ENCODE measurements around the gene PLD2. TPM values are rescaled to one million over a fixed set of nuclear protein-coding genes. Genes with fewer than 3 reads are reported as not detected.

Gene PLD2
- total RNA-seq (2014; rRNA removed; shearing (Covaris generic)), result 12.8 and 13.1 TPM in 2 replicates
- 7.9 and 8.3 TPM in 2 replicates for polyA plus RNA-seq (2015; cell fraction: cytosol; rRNA removed)
- 30.4 and 44.3 TPM in 2 replicates for polyA plus RNA-seq (2015; cell fraction: nucleus; rRNA removed)

GRCh38 chr17:4806777-4807604 is at the start of gene PLD2:
Gene PLD2 (plus strand): TSS chr17:4807152. CDS start chr17:4807773, 621 bp downstream.
- peak; percentile 32 for DNase-seq (ENCODE audit: low read depth)

GRCh38 chr17:4759776-4760236 is 47.1 kb upstream of the PLD2 start:
- DNase-seq (ENCODE audit: low read depth), result no peak

- DNase-seq (ENCODE audit: low read depth), result no peak
Observed at GRCh38 chr17:4764595-4764994, 42.4 kb upstream of the PLD2 start.

- DNase-seq (ENCODE audit: low read depth), result no peak
Observed at GRCh38 chr17:4766201-4766600, 40.8 kb upstream of the PLD2 start.

- no peak for DNase-seq (ENCODE audit: low read depth)
Observed at GRCh38 chr17:4766723-4767122, 40.2 kb upstream of the PLD2 start.

GRCh38 chr17:4768298-4768697 is 38.7 kb upstream of the PLD2 start:
- DNase-seq (ENCODE audit: low read depth), result no peak

GRCh38 chr17:4769628-4770027 is 37.3 kb upstream of the PLD2 start:
- no peak for DNase-seq (ENCODE audit: low read depth)

GRCh38 chr17:4771519-4772234 is 35.3 kb upstream of the PLD2 start, which contains the start of gene TM4SF5:
Gene TM4SF5 (plus strand): TSS chr17:4771886. CDS start chr17:4771923, 37 bp downstream.
- DNase-seq (ENCODE audit: low read depth), result no peak

GRCh38 chr17:4772235-4772613 is 34.7 kb upstream of the PLD2 start:
- DNase-seq (ENCODE audit: low read depth), result no peak

- no peak for DNase-seq (ENCODE audit: low read depth)
Observed at GRCh38 chr17:4777969-4778760, 28.8 kb upstream of the PLD2 start.

GRCh38 chr17:4780325-4780955 is 26.5 kb upstream of the PLD2 start:
- DNase-seq (ENCODE audit: low read depth), result no peak

GRCh38 chr17:4782652-4783051 is 24.3 kb upstream of the PLD2 start:
- no peak for DNase-seq (ENCODE audit: low read depth)

GRCh38 chr17:4785311-4786105 is 21.4 kb upstream of the PLD2 start:
- DNase-seq (ENCODE audit: low read depth), result no peak

GRCh38 chr17:4786106-4786511 is 20.8 kb upstream of the PLD2 start, which contains the start of gene VMO1:
Gene VMO1 (minus strand): TSS chr17:4786364. CDS start chr17:4786352, 12 bp downstream.
- DNase-seq (ENCODE audit: low read depth), result no peak

GRCh38 chr17:4786516-4786915 is 20.4 kb upstream of the PLD2 start:
- no peak for DNase-seq (ENCODE audit: low read depth)

GRCh38 chr17:4788159-4788806 is 18.7 kb upstream of the PLD2 start:
- no peak for DNase-seq (ENCODE audit: low read depth)

- DNase-seq (ENCODE audit: low read depth), result no peak
Observed at GRCh38 chr17:4788807-4789700, 17.9 kb upstream of the PLD2 start, which contains the start of gene GLTPD2. Gene GLTPD2 (plus strand): TSS chr17:4788964. CDS start chr17:4789012, 48 bp downstream.

GRCh38 chr17:4789701-4789950 is 17.3 kb upstream of the PLD2 start:
- DNase-seq (ENCODE audit: low read depth), result no peak

Measured in HT1080 (cell line).